Body of pancreas (tissue), 4 donors: ENCODE results near the gene LRIT1.

ENCODE experiments used
- POLR2A ChIP-seq, 3 donors: fragments of 450-650 bp; IDR thresholded peaks; one replicate each; pipeline ENCODE4 v1.6.1; 2016; ENCODE audit warnings: antibody characterized with exemption in 3 of 3, mild to moderate bottlenecking in 2 of 3
- TF ChIP-seq, protein P1 (sequence below), 7 experiments: fragments of 450-650 bp in 4 of 7; fragments of 200-600 bp in 3 of 7; sonication (generic) in 3 of 7; IDR thresholded peaks; one replicate each; pipeline ENCODE4 v1.5.1; 2016 to 2019; ENCODE audit warnings: antibody characterized with exemption in 7 of 7

DNA sequence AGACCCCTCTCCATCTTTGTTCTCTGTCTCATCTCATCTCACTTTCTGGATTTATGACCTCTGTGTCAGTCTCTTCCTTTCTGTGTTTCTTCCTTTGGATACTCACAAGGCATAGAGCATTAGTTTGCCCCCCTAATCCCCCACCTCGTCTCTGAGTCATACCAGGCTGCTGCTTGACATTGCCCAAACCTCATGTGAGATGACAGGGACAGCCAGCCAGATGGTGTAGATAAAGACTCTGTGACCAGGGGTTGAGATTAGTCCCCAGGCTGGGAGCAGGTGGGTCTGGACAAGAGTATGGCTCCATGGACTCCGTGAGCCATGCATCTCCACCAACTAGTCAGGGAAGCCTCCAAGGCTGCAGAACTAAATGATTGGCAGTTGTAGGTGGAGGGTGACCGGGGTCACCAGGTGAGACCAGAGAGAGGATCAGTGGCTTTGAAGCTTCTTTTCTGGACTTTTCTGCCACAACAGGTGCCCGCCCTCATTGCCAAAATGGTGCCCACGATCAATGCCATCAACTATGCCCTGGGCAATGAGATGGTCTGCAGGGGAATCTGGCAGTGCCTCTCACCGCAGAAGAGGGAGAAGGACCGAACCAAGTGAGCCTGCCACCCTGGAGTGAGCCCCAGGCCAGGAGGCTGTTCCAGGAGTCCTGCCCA, 16.8 kb upstream of the LRIT1 start:
- TF ChIP-seq, protein P1, sequence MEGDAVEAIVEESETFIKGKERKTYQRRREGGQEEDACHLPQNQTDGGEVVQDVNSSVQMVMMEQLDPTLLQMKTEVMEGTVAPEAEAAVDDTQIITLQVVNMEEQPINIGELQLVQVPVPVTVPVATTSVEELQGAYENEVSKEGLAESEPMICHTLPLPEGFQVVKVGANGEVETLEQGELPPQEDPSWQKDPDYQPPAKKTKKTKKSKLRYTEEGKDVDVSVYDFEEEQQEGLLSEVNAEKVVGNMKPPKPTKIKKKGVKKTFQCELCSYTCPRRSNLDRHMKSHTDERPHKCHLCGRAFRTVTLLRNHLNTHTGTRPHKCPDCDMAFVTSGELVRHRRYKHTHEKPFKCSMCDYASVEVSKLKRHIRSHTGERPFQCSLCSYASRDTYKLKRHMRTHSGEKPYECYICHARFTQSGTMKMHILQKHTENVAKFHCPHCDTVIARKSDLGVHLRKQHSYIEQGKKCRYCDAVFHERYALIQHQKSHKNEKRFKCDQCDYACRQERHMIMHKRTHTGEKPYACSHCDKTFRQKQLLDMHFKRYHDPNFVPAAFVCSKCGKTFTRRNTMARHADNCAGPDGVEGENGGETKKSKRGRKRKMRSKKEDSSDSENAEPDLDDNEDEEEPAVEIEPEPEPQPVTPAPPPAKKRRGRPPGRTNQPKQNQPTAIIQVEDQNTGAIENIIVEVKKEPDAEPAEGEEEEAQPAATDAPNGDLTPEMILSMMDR (IDR thresholded peaks at IDR 0.05) = no peak
- no peak for TF ChIP-seq POLR2A (IDR thresholded peaks at IDR 0.05)
